HL-60 (cell line): ENCODE results near the gene IKZF3.

ENCODE experiments used
- GABPA ChIP-seq: IDR thresholded peaks from 2 replicates; pipeline ENCODE4 v1.6.1; 2012; ENCODE audit warnings: low read depth
- POLR2AphosphoS5 ChIP-seq: IDR thresholded peaks from 2 replicates; pipeline ENCODE4 v1.6.1; 2012; ENCODE audit warnings: low read depth
- TF ChIP-seq, protein P1 (sequence below): IDR thresholded peaks from one replicate; pipeline ENCODE4 v1.5.1; 2011; ENCODE audit warnings: low read length, control low read depth, inconsistent platforms; ENCODE audit not compliant: insufficient read depth
- TF ChIP-seq, protein P2 (sequence below): IDR thresholded peaks from 2 replicates; pipeline ENCODE4 v1.6.1; 2012; ENCODE audit warnings: low read depth; ENCODE audit not compliant: insufficient replicate concordance

DNA sequence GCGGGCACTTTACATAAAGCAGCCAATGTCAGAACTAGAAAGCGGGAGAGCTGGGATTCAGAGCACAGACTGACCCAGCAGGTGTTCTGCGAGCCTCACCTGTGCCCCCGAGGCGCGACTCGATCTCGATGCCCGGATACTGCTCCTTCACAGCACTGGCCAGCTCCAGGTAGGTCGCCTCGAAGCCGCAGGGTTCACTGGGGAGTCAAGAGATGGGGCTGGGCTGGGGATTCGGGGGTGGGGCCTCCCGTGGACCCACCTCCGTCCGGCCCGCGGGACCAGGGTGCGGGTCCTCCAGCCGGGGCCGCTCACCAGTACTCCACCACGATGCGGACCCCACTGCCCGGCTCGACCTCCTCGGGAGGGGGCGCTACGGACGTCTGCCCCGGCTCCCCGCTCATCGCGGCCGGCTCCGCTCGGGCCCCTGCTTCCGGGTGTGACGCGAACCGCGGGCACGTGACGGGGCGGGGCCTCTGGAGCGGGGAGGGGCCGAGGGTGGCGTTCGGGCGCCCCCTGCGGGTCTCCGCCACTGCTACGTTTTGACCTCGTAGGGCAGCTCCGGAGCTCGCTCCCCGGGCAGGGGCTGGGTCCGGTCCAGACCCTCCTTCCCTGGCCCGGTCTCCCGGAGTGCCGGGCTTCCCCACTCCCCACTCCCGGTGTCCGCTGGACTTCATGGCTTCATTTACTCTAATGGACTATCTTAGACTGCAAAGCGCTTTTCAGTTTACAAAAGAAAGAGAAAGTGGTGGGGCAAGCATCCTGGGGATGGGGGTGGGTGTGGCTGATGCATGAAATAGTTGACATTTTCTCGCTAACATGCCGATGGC lies 133.8 kb downstream of the IKZF3 start, which contains the start of gene MIEN1:
- TF ChIP-seq POLR2AphosphoS5 (peak; percentile 85), GABPA (no peak)
- TF ChIP-seq, protein P1, sequence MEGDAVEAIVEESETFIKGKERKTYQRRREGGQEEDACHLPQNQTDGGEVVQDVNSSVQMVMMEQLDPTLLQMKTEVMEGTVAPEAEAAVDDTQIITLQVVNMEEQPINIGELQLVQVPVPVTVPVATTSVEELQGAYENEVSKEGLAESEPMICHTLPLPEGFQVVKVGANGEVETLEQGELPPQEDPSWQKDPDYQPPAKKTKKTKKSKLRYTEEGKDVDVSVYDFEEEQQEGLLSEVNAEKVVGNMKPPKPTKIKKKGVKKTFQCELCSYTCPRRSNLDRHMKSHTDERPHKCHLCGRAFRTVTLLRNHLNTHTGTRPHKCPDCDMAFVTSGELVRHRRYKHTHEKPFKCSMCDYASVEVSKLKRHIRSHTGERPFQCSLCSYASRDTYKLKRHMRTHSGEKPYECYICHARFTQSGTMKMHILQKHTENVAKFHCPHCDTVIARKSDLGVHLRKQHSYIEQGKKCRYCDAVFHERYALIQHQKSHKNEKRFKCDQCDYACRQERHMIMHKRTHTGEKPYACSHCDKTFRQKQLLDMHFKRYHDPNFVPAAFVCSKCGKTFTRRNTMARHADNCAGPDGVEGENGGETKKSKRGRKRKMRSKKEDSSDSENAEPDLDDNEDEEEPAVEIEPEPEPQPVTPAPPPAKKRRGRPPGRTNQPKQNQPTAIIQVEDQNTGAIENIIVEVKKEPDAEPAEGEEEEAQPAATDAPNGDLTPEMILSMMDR: peak; percentile 72
- TF ChIP-seq, protein P2, sequence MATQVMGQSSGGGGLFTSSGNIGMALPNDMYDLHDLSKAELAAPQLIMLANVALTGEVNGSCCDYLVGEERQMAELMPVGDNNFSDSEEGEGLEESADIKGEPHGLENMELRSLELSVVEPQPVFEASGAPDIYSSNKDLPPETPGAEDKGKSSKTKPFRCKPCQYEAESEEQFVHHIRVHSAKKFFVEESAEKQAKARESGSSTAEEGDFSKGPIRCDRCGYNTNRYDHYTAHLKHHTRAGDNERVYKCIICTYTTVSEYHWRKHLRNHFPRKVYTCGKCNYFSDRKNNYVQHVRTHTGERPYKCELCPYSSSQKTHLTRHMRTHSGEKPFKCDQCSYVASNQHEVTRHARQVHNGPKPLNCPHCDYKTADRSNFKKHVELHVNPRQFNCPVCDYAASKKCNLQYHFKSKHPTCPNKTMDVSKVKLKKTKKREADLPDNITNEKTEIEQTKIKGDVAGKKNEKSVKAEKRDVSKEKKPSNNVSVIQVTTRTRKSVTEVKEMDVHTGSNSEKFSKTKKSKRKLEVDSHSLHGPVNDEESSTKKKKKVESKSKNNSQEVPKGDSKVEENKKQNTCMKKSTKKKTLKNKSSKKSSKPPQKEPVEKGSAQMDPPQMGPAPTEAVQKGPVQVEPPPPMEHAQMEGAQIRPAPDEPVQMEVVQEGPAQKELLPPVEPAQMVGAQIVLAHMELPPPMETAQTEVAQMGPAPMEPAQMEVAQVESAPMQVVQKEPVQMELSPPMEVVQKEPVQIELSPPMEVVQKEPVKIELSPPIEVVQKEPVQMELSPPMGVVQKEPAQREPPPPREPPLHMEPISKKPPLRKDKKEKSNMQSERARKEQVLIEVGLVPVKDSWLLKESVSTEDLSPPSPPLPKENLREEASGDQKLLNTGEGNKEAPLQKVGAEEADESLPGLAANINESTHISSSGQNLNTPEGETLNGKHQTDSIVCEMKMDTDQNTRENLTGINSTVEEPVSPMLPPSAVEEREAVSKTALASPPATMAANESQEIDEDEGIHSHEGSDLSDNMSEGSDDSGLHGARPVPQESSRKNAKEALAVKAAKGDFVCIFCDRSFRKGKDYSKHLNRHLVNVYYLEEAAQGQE: no peak
